ENCODE data around the gene RFX6. TPM values are rescaled to one million over a fixed set of nuclear protein-coding genes. Genes with fewer than 3 reads are reported as not detected.

RFX6 gene
- total and polyA plus RNA-seq, 10 of the 15 experiments (the other 5 are each of a cell fraction or from before 2014, with no cell fraction given), result not detected

DNA sequence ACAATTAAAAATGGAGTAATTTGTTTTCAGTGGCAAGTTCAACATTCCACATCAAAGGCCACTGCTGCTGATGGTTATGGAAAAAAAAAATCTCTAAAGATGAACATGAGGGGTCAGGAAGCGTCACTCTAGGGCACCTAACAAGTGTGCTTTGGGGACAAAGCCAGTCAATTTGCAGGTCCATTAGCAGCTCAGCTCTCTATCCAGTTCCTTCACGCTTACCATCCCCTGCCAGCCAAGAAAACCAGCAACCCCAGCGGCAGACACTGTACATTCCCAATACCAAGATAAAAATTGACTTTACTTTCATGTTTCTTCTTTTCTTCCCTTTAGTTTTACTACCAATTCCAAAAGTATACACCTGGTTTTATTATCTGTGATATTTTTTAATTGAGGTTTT lies 10.1 kb downstream of the RFX6 start:
- H2AFZ ChIP-seq (ENCODE audit: control insufficient read depth, low read depth, low read length), result no peak overlapping the region
- no peak overlapping the region for H3K9ac ChIP-seq (ENCODE audit: control insufficient read depth, insufficient read depth, low read length)
- WGBS (ENCODE audit: insufficient coverage, insufficient replicate concordance, low lambda C conversion rate, missing lambda C conversion rate), result 25% methylated on average over 3 of the region's 3 CpGs
- no peak overlapping the region for H3K27ac ChIP-seq (ENCODE audit: control insufficient read depth, insufficient read depth)
- ATAC-seq (no peak), FAIRE-seq (no peak), DNase-seq (ENCODE audit: low read depth, low spot score) (no peak)
- RAD21 ChIA-PET (ENCODE audit: unreplicated experiment), result no interaction called here
- CTCF ChIA-PET, result no interaction called here
- no peaks in the 10 kb centered on the region for H3K27me3 ChIP-seq (replicated peaks in 1 of 2; ENCODE audit: control insufficient read depth in 2 of 2, insufficient read depth in 2 of 2, low read length in 1 of 2)
- H3K79me2 ChIP-seq (ENCODE audit: control insufficient read depth, insufficient read depth, low read length), result no peaks in the 10 kb centered on the region
- POLR2A ChIA-PET, result no interaction called here
- no peaks in the 10 kb centered on the region for H3K4me1 ChIP-seq (ENCODE audit: control insufficient read depth, insufficient read depth, low read length)
- no peaks in the 10 kb centered on the region for H3K9me3 ChIP-seq (replicated peaks; ENCODE audit: control insufficient read depth, insufficient read depth, low read length)
- H3K4me2 ChIP-seq (ENCODE audit: control insufficient read depth, insufficient read depth), result no peak overlapping the region
- no peaks in the 10 kb centered on the region for H3K36me3 ChIP-seq (ENCODE audit: control insufficient read depth in 2 of 2, insufficient read depth in 2 of 2, low read length in 1 of 2)
- in situ Hi-C loops (cut with MboI) (no loop called here), intact Hi-C loops (cut with micrococcal nuclease; ENCODE audit: unreplicated experiment) (no loop called here)
- SMC1A ChIA-PET (ENCODE audit: uncharacterized antibody, unreplicated experiment), result interaction anchor here (0.7 kb wide), 1 partner anchor 8 kb away, joined by 3 read pairs; no protein-coding TSS in a partner anchor
- BruUV-seq (replicated peaks), result no TSS peak
- no peak overlapping the region for H3K4me3 ChIP-seq
- H4K20me1 ChIP-seq (ENCODE audit: control insufficient read depth, insufficient read depth), result no peaks in the 10 kb centered on the region
- TF ChIP-seq NR2C2 (IDR thresholded peaks at IDR 0.05; ENCODE audit: borderline replicate concordance, control insufficient read depth, insufficient read length, low read depth), result no peak
- no peak for TF ChIP-seq NR2C1 (IDR thresholded peaks at IDR 0.05)
- no peak for TF ChIP-seq ZNF217 (IDR thresholded peaks at IDR 0.05)

DNA sequence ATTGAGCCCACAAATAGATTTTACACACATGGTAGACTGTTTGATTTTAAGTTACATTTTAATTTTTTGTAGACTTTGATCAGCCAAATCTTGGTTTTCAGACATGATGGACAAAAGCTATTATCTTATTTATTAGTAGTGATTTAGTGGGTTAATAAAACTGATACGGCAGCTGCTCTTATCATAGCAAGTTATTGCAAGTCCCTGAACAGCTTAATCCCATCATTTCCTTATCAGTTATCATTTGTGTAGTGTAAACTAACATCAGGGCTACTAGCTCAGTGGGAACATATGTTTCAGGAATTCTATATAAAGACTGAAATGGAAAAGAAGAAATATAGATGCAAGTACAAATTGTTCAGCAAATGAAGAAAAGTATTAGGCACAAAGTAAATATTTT lies 10.9 kb downstream of the RFX6 start:
- FAIRE-seq, result no peak
- in situ Hi-C loops (cut with MboI) (no loop called here), intact Hi-C loops (cut with micrococcal nuclease; ENCODE audit: unreplicated experiment) (no loop called here)
- H3K79me2 ChIP-seq (ENCODE audit: control insufficient read depth, insufficient read depth, low read length), result no peaks in the 10 kb centered on the region
- POLR2A ChIA-PET, result no interaction called here
- no peak overlapping the region for H3K4me2 ChIP-seq (ENCODE audit: control insufficient read depth, insufficient read depth)
- DNase-seq (ENCODE audit: low read depth, low spot score), result no peak
- no peaks in the 10 kb centered on the region for H3K36me3 ChIP-seq (ENCODE audit: control insufficient read depth in 2 of 2, insufficient read depth in 2 of 2, low read length in 1 of 2)
- no peak overlapping the region for H3K4me3 ChIP-seq
- SMC1A ChIA-PET (ENCODE audit: uncharacterized antibody, unreplicated experiment), result interaction anchor here (1.4 kb wide), 1 partner anchor 62 kb away, joined by 3 read pairs; no protein-coding TSS in a partner anchor
- BruUV-seq (replicated peaks), result no TSS peak
- ATAC-seq, result no peak
- 50% methylated on average over 1 of the region's 1 CpG for WGBS (ENCODE audit: insufficient coverage, insufficient replicate concordance, low lambda C conversion rate, missing lambda C conversion rate)
- no peak overlapping the region for H3K27ac ChIP-seq (ENCODE audit: control insufficient read depth, insufficient read depth)
- H3K27me3 ChIP-seq (replicated peaks in 1 of 2; ENCODE audit: control insufficient read depth in 2 of 2, insufficient read depth in 2 of 2, low read length in 1 of 2), result no peaks in the 10 kb centered on the region
- H4K20me1 ChIP-seq (ENCODE audit: control insufficient read depth, insufficient read depth), result no peaks in the 10 kb centered on the region
- CTCF ChIA-PET, result no interaction called here
- H3K9ac ChIP-seq (ENCODE audit: control insufficient read depth, insufficient read depth, low read length), result no peak overlapping the region
- H3K4me1 ChIP-seq (ENCODE audit: control insufficient read depth, insufficient read depth, low read length), result no peaks in the 10 kb centered on the region
- RAD21 ChIA-PET (ENCODE audit: unreplicated experiment), result no interaction called here
- no peaks in the 10 kb centered on the region for H3K9me3 ChIP-seq (replicated peaks; ENCODE audit: control insufficient read depth, insufficient read depth, low read length)
- no peak overlapping the region for H2AFZ ChIP-seq (ENCODE audit: control insufficient read depth, low read depth, low read length)
- TF ChIP-seq ZSCAN29 (IDR thresholded peaks at IDR 0.05), result no peak
- TF ChIP-seq ZNF24 (IDR thresholded peaks at IDR 0.05), result no peak
- no peak for TF ChIP-seq SMAD1 (IDR thresholded peaks at IDR 0.05; ENCODE audit: low read depth, partially characterized antibody)
- TF ChIP-seq FOXK2 (IDR thresholded peaks at IDR 0.05), result no peak
- TF ChIP-seq POLR2AphosphoS5 (IDR thresholded peaks at IDR 0.05; ENCODE audit: low read length), result no peak
- no peak for TF ChIP-seq STAT1 (conservative IDR thresholded peaks at IDR 0.05)
- TF ChIP-seq, protein P1, sequence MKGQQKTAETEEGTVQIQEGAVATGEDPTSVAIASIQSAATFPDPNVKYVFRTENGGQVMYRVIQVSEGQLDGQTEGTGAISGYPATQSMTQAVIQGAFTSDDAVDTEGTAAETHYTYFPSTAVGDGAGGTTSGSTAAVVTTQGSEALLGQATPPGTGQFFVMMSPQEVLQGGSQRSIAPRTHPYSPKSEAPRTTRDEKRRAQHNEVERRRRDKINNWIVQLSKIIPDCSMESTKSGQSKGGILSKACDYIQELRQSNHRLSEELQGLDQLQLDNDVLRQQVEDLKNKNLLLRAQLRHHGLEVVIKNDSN (IDR thresholded peaks at IDR 0.05; ENCODE audit: borderline replicate concordance, extremely low read length, insufficient read depth, low read depth, low read length), result no peak
- TF ChIP-seq MYB (IDR thresholded peaks at IDR 0.05; ENCODE audit: borderline replicate concordance, low read depth, low read length), result no peak
- TF ChIP-seq, protein P2, sequence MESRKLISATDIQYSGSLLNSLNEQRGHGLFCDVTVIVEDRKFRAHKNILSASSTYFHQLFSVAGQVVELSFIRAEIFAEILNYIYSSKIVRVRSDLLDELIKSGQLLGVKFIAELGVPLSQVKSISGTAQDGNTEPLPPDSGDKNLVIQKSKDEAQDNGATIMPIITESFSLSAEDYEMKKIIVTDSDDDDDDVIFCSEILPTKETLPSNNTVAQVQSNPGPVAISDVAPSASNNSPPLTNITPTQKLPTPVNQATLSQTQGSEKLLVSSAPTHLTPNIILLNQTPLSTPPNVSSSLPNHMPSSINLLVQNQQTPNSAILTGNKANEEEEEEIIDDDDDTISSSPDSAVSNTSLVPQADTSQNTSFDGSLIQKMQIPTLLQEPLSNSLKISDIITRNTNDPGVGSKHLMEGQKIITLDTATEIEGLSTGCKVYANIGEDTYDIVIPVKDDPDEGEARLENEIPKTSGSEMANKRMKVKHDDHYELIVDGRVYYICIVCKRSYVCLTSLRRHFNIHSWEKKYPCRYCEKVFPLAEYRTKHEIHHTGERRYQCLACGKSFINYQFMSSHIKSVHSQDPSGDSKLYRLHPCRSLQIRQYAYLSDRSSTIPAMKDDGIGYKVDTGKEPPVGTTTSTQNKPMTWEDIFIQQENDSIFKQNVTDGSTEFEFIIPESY (IDR thresholded peaks at IDR 0.05), result no peak
- no peak for TF ChIP-seq KDM1A (IDR thresholded peaks at IDR 0.05; ENCODE audit: borderline replicate concordance)
- TF ChIP-seq, protein P3, sequence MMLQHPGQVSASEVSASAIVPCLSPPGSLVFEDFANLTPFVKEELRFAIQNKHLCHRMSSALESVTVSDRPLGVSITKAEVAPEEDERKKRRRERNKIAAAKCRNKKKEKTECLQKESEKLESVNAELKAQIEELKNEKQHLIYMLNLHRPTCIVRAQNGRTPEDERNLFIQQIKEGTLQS (IDR thresholded peaks at IDR 0.05; ENCODE audit: borderline replicate concordance, extremely low read depth, low read depth, low read length), result no peak
- TF ChIP-seq BHLHE40 (IDR thresholded peaks at IDR 0.05; ENCODE audit: borderline replicate concordance in 1 of 2, low read depth in 2 of 2, low read length in 1 of 2), result no peak
- TF ChIP-seq TCF7 (IDR thresholded peaks at IDR 0.05; ENCODE audit: borderline replicate concordance), result no peak

Data from GM12878 (cell line).